Immature natural killer cell (primary cell): ENCODE measurements around the gene NFATC3. TPM values are rescaled to one million over a fixed set of nuclear protein-coding genes. Genes with fewer than 3 reads are reported as not detected.
"Not testable (repeated sequence)": the region's sequence is repeated elsewhere in the genome, so short reads cannot be mapped to it uniquely, and the experiment has no call there.

Experiments used
- DNase-seq, 3 donors: peaks; one replicate each; pipeline ENCODE4 v3.0.0; 2022; ENCODE audit warnings: mixed read lengths in 1 of 3
- H3K27ac Mint-ChIP-seq, 6 donors: one replicate each; pipeline ENCODE4 v1.8.0; 2020; ENCODE audit warnings: mixed read lengths in 6 of 6, mild to moderate bottlenecking in 5 of 6, inconsistent platforms in 4 of 6, moderate library complexity in 3 of 6
- H3K27me3 Mint-ChIP-seq, 3 donors: one replicate each; pipeline ENCODE4 v1.8.0; 2020 to 2021; ENCODE audit warnings: low read depth in 3 of 3, mild to moderate bottlenecking in 3 of 3, mixed read lengths in 3 of 3, moderate library complexity in 3 of 3, inconsistent platforms in 1 of 3
- H3K36me3 Mint-ChIP-seq, 3 donors: one replicate each; pipeline ENCODE4 v1.8.0; 2020; ENCODE audit warnings: mixed read lengths in 3 of 3, inconsistent platforms in 2 of 3, mild to moderate bottlenecking in 2 of 3
- H3K4me1 Mint-ChIP-seq, 2 donors: one replicate each; pipeline ENCODE4 v1.8.0; 2020; ENCODE audit warnings: inconsistent platforms in 2 of 2, mild to moderate bottlenecking in 2 of 2, mixed read lengths in 2 of 2, moderate library complexity in 1 of 2
- H3K4me3 Mint-ChIP-seq, 5 donors: one replicate each; pipeline ENCODE4 v1.8.0; 2020; ENCODE audit warnings: mild to moderate bottlenecking in 5 of 5, mixed read lengths in 5 of 5, inconsistent platforms in 3 of 5, moderate library complexity in 3 of 5
- H3K9me3 Mint-ChIP-seq, 6 donors: one replicate each; pipeline ENCODE4 v1.8.0; 2020; ENCODE audit warnings: mild to moderate bottlenecking in 6 of 6, mixed read lengths in 6 of 6, inconsistent platforms in 4 of 6, moderate library complexity in 3 of 6
- polyA plus RNA-seq, 3 donors: library from polyadenylated mRNA; unstranded; fragments of 300-500 nt; fragmentation: Illumina TruSeq; gene quantifications; one replicate each; pipeline ENCODE4 v1.2.3, GENCODE V29; 2021

Gene NFATC3
- polyA plus RNA-seq, 3 donors from 2014 or later, result 66.5 to 160 (median 119) TPM

- peak in 2 of 3 donors; percentile 16 to 26 for DNase-seq
- H3K36me3 Mint-ChIP-seq, result peaks cover 0 to 4% (median under 1%) of the 10 kb centered on the region in 3 donors
- H3K9me3 Mint-ChIP-seq, result peaks cover 0 to 2% (median 0%) of the 10 kb centered on the region in 6 donors
- H3K4me1 Mint-ChIP-seq, result peaks cover 97 to 100% of the 10 kb centered on the region in 2 donors
- H3K27me3 Mint-ChIP-seq, result no peaks in the 10 kb centered on the region
- peak overlapping the region; percentile 59 to 80 (median 73) for H3K4me3 Mint-ChIP-seq
- H3K27ac Mint-ChIP-seq, result peak overlapping the region; percentile 71 to 91 (median 87)
Measured at GRCh38 chr16:68117884-68118283, 32.7 kb downstream of the NFATC3 start.

GRCh38 chr16:68118954-68119353 lies 33.8 kb downstream of the NFATC3 start:
- peak; percentile 42 to 55 (median 45) for DNase-seq
- H3K4me1 Mint-ChIP-seq, result peaks cover 89 to 96% of the 10 kb centered on the region in 2 donors
- peak overlapping the region; percentile 80 to 91 (median 87) for H3K27ac Mint-ChIP-seq
- not testable (repeated sequence) for H3K36me3 Mint-ChIP-seq, H3K27me3 Mint-ChIP-seq, H3K9me3 Mint-ChIP-seq
- H3K4me3 Mint-ChIP-seq, result peak overlapping the region; percentile 59 to 80 (median 73)

DNA sequence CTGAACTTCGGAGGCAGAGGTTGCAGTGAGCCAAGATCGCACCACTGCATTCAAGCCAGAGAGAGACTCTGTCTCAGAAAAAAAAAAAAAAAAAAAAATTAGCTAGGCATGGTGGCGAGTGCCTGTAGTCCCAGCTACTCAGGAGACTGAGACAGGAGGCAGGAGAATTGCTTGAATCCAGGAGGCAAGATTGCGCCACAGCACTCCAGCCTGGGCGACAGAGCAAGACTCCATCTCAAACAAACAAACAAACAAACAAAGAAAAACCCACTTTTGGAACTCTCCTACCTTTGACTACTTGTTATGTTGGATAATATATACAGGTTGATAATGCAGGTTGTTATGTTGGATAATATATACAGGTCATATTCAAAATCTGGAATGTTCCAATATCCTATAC lies 35.3 kb downstream of the NFATC3 start:
- not testable (repeated sequence) for H3K9me3 Mint-ChIP-seq, H3K27me3 Mint-ChIP-seq, DNase-seq, H3K36me3 Mint-ChIP-seq
- H3K4me3 Mint-ChIP-seq, result peak overlapping the region; percentile 59 to 80 (median 73)
- peak overlapping the region; percentile 80 to 91 (median 87) for H3K27ac Mint-ChIP-seq
- H3K4me1 Mint-ChIP-seq, result peaks cover 83 to 90% of the 10 kb centered on the region in 2 donors

DNA sequence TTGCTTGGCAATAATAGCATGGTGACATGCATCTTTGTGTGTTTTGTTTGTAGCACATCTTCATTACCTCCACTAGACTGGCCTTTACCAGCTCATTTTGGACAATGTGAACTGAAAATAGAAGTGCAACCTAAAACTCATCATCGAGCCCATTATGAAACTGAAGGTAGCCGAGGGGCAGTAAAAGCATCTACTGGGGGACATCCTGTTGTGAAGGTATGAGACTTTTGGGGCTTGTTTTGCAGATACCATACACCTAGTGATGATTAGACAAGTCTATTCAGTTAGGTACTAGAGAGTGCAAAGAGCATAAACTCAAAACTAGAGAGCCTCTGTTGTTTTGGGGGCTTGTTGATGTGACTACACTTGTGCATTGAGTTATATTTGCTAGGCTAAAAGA lies 41.2 kb downstream of the NFATC3 start:
- H3K4me3 Mint-ChIP-seq, result no peak overlapping the region
- no peak for DNase-seq
- peak overlapping the region in 5 of 6 donors; percentile 9 to 69 (median 54) for H3K27ac Mint-ChIP-seq
- H3K27me3 Mint-ChIP-seq, result no peaks in the 10 kb centered on the region
- peaks cover 65 to 81% of the 10 kb centered on the region in 2 donors for H3K4me1 Mint-ChIP-seq
- H3K36me3 Mint-ChIP-seq, result peaks cover 0 to 12% (median 4%) of the 10 kb centered on the region in 3 donors
- no peaks in the 10 kb centered on the region for H3K9me3 Mint-ChIP-seq

- DNase-seq, result no peak
- Mint-ChIP-seq H3K4me3 (no peak overlapping the region), H3K36me3 (peaks cover 0 to 11% (median 4%) of the 10 kb centered on the region in 3 donors), H3K4me1 (peaks cover 71 to 84% of the 10 kb centered on the region in 2 donors), H3K27ac (peak overlapping the region in 4 of 6 donors; percentile 0 to 85 (median 51)), H3K9me3 (no peaks in the 10 kb centered on the region), H3K27me3 (no peaks in the 10 kb centered on the region)
Measured at GRCh38 chr16:68128577-68129305, 43.6 kb downstream of the NFATC3 start.

- H3K4me1 Mint-ChIP-seq, result peaks cover 68 to 88% of the 10 kb centered on the region in 2 donors
- peak overlapping the region; percentile 3 to 85 (median 61) for H3K27ac Mint-ChIP-seq
- no peak for DNase-seq
- H3K27me3 Mint-ChIP-seq, result no peaks in the 10 kb centered on the region
- H3K36me3 Mint-ChIP-seq, result peaks cover 4 to 8% (median 5%) of the 10 kb centered on the region in 3 donors
- peak overlapping the region in 2 of 5 donors; percentile 11 to 36 for H3K4me3 Mint-ChIP-seq
- H3K9me3 Mint-ChIP-seq, result no peaks in the 10 kb centered on the region
Measured at GRCh38 chr16:68130520-68130919, 45.4 kb downstream of the NFATC3 start.

DNA sequence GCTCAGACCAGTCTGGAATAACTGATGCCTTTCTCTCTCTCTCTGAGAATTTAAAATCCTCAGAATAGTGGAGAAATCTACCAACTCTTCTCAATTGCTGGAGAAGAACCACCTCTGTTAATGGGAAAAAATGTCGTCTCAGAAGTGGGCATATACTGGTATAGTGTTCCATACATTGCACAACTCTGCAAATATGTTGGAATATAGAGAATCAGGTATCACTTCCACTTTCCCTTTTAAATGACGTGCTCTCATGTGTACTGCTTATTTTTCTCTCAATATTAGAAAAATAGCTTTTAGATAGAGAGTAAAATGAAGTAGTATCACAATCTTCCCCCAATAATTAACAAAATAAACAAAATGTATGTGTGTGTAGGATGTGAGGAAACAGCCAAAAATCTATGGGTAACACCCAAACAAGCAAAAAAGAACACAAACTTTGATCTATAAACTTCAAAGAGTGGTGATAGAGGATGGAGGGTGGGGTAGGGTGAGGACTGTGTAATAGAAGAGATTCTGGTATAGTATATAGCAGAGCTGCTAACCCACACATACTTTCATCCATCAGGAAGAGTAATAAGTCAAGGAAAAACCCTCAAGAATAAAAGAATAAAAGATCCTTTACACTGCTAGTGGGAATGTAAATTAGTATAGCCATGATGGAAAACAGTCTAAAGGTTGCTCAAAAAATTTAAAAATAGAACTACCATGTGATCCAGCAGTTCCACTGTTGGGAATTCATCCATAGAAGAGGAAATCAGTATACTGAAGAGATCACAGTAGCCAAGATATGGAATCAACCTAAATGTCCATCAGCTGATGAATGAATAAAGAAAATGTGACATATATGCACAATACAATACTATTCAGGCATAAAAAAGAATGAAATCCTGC lies 46.9 kb downstream of the NFATC3 start:
- DNase-seq, result no peak
- Mint-ChIP-seq H3K36me3 (peaks cover 4 to 5% (median 5%) of the 10 kb centered on the region in 3 donors), H3K4me3 (peak overlapping the region in 4 of 5 donors; percentile 2 to 33 (median 26)), H3K9me3 (no peaks in the 10 kb centered on the region), H3K27me3 (peaks cover 0 to 2% (median 0%) of the 10 kb centered on the region in 3 donors), H3K27ac (peak overlapping the region; percentile 31 to 72 (median 63)), H3K4me1 (peaks cover 67 to 83% of the 10 kb centered on the region in 2 donors)

DNA sequence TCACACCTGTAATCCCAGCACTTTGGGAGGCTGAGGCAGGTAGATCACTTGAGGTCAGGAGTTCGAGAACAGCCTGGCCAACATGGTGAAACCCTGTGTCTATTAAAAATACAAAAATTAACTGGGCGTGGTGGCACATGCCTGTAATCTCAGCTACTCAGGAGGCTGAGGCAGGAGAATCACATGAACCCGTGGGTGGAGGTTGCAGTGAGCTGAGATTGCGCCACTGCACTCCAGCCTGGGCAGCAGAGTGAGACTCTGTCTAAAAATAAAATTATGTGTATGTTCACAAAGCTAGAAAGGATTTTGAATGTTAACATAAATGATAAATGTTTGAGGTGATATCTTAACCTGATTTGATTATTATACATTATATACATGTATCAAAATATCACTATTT lies 47.8 kb downstream of the NFATC3 start:
- Mint-ChIP-seq H3K27ac (peak overlapping the region in 1 of 6 donors; percentile 41), H3K4me1 (peaks cover 59 to 73% of the 10 kb centered on the region in 2 donors)
- DNase-seq, H3K4me3 Mint-ChIP-seq, H3K27me3 Mint-ChIP-seq, H3K9me3 Mint-ChIP-seq, H3K36me3 Mint-ChIP-seq: not testable (repeated sequence)

- Mint-ChIP-seq H3K36me3 (peaks cover 5 to 6% (median 5%) of the 10 kb centered on the region in 3 donors), H3K4me1 (peaks cover 56 to 77% of the 10 kb centered on the region in 2 donors), H3K27ac (peak overlapping the region in 5 of 6 donors; percentile 9 to 81 (median 66)), H3K9me3 (no peaks in the 10 kb centered on the region), H3K4me3 (peak overlapping the region in 2 of 5 donors; percentile 11), H3K27me3 (peaks cover 0 to 2% (median 0%) of the 10 kb centered on the region in 3 donors)
- DNase-seq, result no peak
Measured at GRCh38 chr16:68134644-68135043, 49.5 kb downstream of the NFATC3 start.

GRCh38 chr16:68136515-68136914 lies 51.3 kb downstream of the NFATC3 start:
- H3K9me3 Mint-ChIP-seq, result no peaks in the 10 kb centered on the region
- H3K4me1 Mint-ChIP-seq, result peaks cover 49 to 74% of the 10 kb centered on the region in 2 donors
- peaks cover 3 to 5% (median 5%) of the 10 kb centered on the region in 3 donors for H3K36me3 Mint-ChIP-seq
- no peak for DNase-seq
- H3K4me3 Mint-ChIP-seq, result no peak overlapping the region
- H3K27ac Mint-ChIP-seq, result peak overlapping the region in 2 of 6 donors; percentile 11 to 29
- peaks cover 0 to 2% (median 0%) of the 10 kb centered on the region in 3 donors for H3K27me3 Mint-ChIP-seq

- Mint-ChIP-seq H3K4me3 (no peak overlapping the region), H3K36me3 (peaks cover 3 to 4% (median 4%) of the 10 kb centered on the region in 3 donors), H3K9me3 (no peaks in the 10 kb centered on the region), H3K27ac (peak overlapping the region in 4 of 6 donors; percentile 28 to 70 (median 46)), H3K27me3 (peaks cover 0 to 2% (median 0%) of the 10 kb centered on the region in 3 donors), H3K4me1 (peaks cover 63 to 90% of the 10 kb centered on the region in 2 donors)
- DNase-seq, result no peak
Measured at GRCh38 chr16:68144008-68144407, 58.8 kb downstream of the NFATC3 start.

- no peak overlapping the region for H3K4me3 Mint-ChIP-seq
- peaks cover 57 to 93% of the 10 kb centered on the region in 2 donors for H3K4me1 Mint-ChIP-seq
- H3K27me3 Mint-ChIP-seq, result peaks cover 0 to 2% (median 0%) of the 10 kb centered on the region in 3 donors
- peak in 1 of 3 donors; percentile 10 for DNase-seq
- no peaks in the 10 kb centered on the region for H3K9me3 Mint-ChIP-seq
- H3K36me3 Mint-ChIP-seq, result peaks cover 0 to 4% (median 4%) of the 10 kb centered on the region in 3 donors
- peak overlapping the region; percentile 40 to 64 (median 49) for H3K27ac Mint-ChIP-seq
Measured at GRCh38 chr16:68146585-68146984, 61.4 kb downstream of the NFATC3 start.

DNA sequence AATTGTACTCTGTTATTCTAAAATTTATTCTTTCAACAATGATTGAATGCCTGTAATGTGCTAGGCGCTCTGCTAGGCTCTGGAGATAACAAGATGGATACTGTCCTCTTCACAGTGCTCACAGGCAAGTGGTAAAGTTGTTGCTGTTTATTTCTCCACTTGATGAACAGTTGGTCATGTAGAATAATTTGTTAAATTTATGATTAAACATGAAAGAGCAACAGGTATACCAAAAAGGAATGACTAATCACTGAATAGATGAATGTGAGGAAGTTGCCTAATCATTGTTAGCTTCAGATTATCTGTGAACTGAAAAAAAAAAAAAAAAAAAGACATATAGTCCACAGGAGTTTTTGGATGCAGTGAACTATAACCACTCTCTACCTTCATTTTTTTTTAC lies 62.3 kb downstream of the NFATC3 start:
- H3K4me1 Mint-ChIP-seq, result peaks cover 49 to 89% of the 10 kb centered on the region in 2 donors
- DNase-seq, result no peak
- H3K9me3 Mint-ChIP-seq, result no peaks in the 10 kb centered on the region

More for the DNA sequence above, 62.3 kb downstream of the NFATC3 start:
- Mint-ChIP-seq H3K27me3 (peaks cover 0 to 2% (median 0%) of the 10 kb centered on the region in 3 donors), H3K27ac (peak overlapping the region in 3 of 6 donors; percentile 7 to 49 (median 40)), H3K36me3 (peaks cover 0 to 4% (median 4%) of the 10 kb centered on the region in 3 donors), H3K4me3 (no peak overlapping the region)
